Activated CD8-positive, alpha-beta memory T cell treated with anti-CD3 and anti-CD28 coated beads for 36 hours (primary cell): ENCODE data around the gene TRDMT1. TPM values are rescaled to one million over a fixed set of nuclear protein-coding genes. Genes with fewer than 3 reads are reported as not detected.

Source experiments
- CTCF ChIA-PET: fragments of 350-600 bp; sonication (Branson Sonifier 250); formaldehyde crosslinking; loops from one replicate; lab custom pipeline; 2021; ENCODE audit warnings: antibody characterized with exemption; lab: Charles Lee
- POLR2A ChIA-PET: fragments of 350-600 bp; sonication (Branson Sonifier 250); formaldehyde crosslinking; loops from one replicate; lab custom pipeline; 2021; ENCODE audit warnings: antibody characterized with exemption; lab: Charles Lee
- total RNA-seq, 2 experiments: library from RNA; stranded (reverse); gene quantifications; one replicate each; pipeline ENCODE4 v1.2.3, GENCODE V29; 2021

Gene TRDMT1
- total RNA-seq, 2 experiments from 2014 or later = 7.1 to 9.0 TPM

DNA sequence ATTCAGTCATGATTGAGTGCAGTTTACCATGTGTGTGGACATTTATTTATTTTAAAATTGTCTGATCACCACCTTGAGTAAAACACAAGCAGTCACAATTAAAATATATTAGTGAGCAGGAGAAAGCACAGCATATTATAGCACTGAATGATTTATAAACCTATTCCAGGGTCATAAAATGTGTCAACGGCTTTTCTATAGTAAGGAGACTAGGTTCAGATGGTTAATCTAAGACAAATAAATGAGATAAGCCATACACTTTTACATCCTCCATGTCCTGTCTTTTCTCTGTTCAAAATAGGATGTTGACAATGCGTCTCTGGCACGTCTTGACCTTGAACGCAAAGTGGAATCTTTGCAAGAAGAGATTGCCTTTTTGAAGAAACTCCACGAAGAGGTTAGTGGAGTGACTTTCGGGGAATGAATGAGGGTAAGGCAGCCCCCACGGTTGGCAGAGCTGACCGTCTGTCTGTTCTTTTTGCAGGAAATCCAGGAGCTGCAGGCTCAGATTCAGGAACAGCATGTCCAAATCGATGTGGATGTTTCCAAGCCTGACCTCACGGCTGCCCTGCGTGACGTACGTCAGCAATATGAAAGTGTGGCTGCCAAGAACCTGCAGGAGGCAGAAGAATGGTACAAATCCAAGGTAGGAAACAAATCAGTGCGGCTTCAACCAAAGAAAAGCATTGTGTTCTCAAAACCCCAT lies 32.0 kb upstream of the TRDMT1 start:
- ChIA-PET CTCF (interaction anchor here (5.7 kb wide), 1 partner anchor 26 kb away, joined by 22 read pairs; no protein-coding TSS in a partner anchor), POLR2A (interaction anchor here (0.8 kb wide), 1 partner anchor 88 kb away, joined by 5 read pairs; no protein-coding TSS in a partner anchor)

DNA sequence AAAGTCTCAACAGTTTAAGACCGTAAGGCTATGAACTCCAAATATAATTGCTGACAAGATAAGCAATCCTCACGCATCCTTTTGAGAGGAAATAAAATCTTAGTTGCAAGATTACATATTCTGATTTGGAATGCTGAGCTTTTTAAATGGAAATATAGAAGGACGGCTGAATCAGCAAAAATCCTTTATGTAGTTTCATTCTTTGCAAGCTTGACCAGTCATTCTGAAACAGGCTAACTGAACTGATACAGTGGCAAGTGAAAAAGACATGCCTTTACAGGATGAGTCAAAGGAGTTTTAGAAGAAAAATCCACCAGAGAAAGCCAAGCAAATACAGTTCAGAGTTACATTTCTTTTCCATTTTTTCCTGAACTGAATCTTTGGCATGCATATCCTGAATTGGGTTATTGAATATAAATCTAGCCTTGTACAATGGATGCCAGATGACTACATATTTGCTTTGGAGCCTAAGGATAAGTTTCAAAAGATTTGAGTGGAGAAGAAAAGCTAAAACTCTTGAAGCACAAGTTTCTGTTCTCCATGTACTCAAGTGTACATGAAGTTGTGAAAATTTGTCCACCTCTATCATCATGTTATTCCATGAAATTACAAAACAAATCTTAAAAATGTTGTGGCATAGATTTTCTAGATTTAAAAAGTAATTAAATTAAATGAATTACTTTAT lies 30.9 kb upstream of the TRDMT1 start:
- ChIA-PET CTCF (interaction anchor here (0.8 to 5.7 kb wide), 2 partner anchors 10 to 25 kb away, joined by 4 to 22 read pairs; no protein-coding TSS in a partner anchor), POLR2A (interaction anchor here (1.0 kb wide), 1 partner anchor 27 kb away, joined by 5 read pairs; no protein-coding TSS in a partner anchor)

DNA sequence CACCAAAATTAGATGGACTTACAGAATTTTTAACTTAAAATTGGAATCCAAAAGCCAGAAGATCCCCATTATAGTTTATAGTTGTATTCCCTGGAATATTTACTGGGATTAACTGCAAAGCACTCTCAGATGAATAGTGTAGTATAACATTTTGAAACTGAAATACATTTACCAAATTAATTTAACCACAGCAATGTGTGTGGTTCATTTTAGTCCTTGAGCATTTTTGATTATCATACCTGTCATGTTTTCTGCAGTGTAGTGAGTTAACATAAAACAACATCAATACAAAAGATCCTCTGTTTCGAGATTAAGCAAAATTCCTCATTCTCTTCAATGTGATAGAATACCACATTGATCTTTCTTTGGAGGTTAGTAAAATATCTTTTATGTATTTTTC lies 30.3 kb upstream of the TRDMT1 start:
- CTCF ChIA-PET = interaction anchor here (5.7 kb wide), 1 partner anchor 25 kb away, joined by 22 read pairs; no protein-coding TSS in a partner anchor
- POLR2A ChIA-PET = interaction anchor here (1.0 kb wide), 1 partner anchor 26 kb away, joined by 5 read pairs; no protein-coding TSS in a partner anchor

DNA sequence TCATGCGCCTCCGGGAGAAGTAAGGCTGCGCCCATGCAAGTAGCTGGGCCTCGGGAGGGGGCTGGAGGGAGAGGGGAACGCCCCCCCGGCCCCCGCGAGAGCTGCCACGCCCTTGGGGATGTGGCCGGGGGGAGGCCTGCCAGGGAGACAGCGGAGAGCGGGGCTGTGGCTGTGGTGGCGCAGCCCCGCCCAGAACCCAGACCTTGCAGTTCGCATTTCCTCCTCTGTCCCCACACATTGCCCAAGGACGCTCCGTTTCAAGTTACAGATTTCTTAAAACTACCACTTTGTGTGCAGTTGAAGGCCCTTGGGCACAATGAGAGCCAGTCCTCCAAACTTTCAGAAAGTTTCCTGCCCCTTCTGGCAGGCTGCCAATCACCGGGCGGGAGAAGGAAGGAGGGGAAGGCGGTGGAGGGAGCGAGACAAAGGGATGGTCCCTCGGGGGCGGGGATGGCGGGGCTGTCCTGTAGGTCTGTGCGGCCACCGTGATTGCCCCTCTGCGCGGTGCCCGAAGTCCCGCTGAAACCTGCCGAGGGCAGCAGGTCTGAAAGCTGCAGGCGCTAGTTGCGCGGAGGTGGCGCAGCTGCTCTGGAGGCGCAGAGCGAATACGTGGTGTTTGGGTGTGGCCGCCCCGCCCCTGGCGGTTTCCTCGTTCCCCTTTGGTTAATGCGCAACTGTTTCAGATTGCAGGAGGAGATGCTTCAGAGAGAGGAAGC lies 28.7 kb upstream of the TRDMT1 start:
- ChIA-PET CTCF (interaction anchor here (0.8 to 5.7 kb wide), 10 partner anchors 9 to 402 kb away, joined by 3 to 23 read pairs (median 4); partner anchors contain the start of gene TRDMT1), POLR2A (interaction anchor here (0.9 to 3.6 kb wide), 7 partner anchors 23 to 414 kb away, joined by 3 to 29 read pairs (median 8); partner anchors contain the start of genes RSU1, STAM and TRDMT1)

DNA sequence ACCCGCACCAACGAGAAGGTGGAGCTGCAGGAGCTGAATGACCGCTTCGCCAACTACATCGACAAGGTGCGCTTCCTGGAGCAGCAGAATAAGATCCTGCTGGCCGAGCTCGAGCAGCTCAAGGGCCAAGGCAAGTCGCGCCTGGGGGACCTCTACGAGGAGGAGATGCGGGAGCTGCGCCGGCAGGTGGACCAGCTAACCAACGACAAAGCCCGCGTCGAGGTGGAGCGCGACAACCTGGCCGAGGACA lies 28.2 kb upstream of the TRDMT1 start:
- CTCF ChIA-PET = interaction anchor here (1.0 to 5.7 kb wide), 6 partner anchors 14 to 207 kb away, joined by 3 to 23 read pairs (median 4); partner anchors contain the start of gene TRDMT1
- POLR2A ChIA-PET = interaction anchor here (0.9 to 3.6 kb wide), 7 partner anchors 23 to 414 kb away, joined by 3 to 29 read pairs (median 8); partner anchors contain the start of genes RSU1, STAM and TRDMT1

DNA sequence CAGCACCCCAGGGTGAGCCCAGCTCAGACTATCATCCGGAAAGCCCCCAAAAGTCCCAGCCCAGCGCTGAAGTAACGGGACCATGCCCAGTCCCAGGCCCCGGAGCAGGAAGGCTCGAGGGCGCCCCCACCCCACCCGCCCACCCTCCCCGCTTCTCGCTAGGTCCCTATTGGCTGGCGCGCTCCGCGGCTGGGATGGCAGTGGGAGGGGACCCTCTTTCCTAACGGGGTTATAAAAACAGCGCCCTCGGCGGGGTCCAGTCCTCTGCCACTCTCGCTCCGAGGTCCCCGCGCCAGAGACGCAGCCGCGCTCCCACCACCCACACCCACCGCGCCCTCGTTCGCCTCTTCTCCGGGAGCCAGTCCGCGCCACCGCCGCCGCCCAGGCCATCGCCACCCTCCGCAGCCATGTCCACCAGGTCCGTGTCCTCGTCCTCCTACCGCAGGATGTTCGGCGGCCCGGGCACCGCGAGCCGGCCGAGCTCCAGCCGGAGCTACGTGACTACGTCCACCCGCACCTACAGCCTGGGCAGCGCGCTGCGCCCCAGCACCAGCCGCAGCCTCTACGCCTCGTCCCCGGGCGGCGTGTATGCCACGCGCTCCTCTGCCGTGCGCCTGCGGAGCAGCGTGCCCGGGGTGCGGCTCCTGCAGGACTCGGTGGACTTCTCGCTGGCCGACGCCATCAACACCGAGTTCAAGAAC lies 27.7 kb upstream of the TRDMT1 start:
- POLR2A ChIA-PET = interaction anchor here (0.5 to 3.6 kb wide), 8 partner anchors 13 to 415 kb away, joined by 4 to 29 read pairs (median 8); partner anchors contain the start of genes RSU1, STAM and TRDMT1
- CTCF ChIA-PET = interaction anchor here (1.2 to 5.7 kb wide), 6 partner anchors 13 to 207 kb away, joined by 3 to 23 read pairs (median 4); partner anchors contain the start of gene TRDMT1

DNA sequence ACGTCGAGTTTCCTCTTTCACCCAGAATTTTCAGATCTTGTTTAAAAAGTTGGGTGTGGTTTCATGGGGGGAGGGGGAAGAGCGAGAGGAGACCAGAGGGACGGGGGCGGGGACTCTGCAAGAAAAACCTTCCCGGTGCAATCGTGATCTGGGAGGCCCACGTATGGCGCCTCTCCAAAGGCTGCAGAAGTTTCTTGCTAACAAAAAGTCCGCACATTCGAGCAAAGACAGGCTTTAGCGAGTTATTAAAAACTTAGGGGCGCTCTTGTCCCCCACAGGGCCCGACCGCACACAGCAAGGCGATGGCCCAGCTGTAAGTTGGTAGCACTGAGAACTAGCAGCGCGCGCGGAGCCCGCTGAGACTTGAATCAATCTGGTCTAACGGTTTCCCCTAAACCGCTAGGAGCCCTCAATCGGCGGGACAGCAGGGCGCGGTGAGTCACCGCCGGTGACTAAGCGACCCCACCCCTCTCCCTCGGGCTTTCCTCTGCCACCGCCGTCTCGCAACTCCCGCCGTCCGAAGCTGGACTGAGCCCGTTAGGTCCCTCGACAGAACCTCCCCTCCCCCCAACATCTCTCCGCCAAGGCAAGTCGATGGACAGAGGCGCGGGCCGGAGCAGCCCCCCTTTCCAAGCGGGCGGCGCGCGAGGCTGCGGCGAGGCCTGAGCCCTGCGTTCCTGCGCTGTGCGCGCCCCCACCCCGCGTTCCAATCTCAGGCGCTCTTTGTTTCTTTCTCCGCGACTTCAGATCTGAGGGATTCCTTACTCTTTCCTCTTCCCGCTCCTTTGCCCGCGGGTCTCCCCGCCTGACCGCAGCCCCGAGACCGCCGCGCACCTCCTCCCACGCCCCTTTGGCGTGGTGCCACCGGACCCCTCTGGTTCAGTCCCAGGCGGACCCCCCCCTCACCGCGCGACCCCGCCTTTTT lies 26.9 kb upstream of the TRDMT1 start, which contains the start of gene VIM:
TSS of gene VIM (plus strand) at position 151 of the 925 bp plus-strand sequence. CDS start 1,182 bp downstream, outside the sequence.
- ChIA-PET POLR2A (interaction anchor here (0.5 to 3.6 kb wide), 8 partner anchors 13 to 411 kb away, joined by 3 to 29 read pairs (median 6); partner anchors contain the start of genes RSU1 and TRDMT1), CTCF (interaction anchor here (0.7 to 5.7 kb wide), 4 partner anchors 21 to 417 kb away, joined by 3 to 23 read pairs (median 12); partner anchors contain the start of gene TRDMT1)

DNA sequence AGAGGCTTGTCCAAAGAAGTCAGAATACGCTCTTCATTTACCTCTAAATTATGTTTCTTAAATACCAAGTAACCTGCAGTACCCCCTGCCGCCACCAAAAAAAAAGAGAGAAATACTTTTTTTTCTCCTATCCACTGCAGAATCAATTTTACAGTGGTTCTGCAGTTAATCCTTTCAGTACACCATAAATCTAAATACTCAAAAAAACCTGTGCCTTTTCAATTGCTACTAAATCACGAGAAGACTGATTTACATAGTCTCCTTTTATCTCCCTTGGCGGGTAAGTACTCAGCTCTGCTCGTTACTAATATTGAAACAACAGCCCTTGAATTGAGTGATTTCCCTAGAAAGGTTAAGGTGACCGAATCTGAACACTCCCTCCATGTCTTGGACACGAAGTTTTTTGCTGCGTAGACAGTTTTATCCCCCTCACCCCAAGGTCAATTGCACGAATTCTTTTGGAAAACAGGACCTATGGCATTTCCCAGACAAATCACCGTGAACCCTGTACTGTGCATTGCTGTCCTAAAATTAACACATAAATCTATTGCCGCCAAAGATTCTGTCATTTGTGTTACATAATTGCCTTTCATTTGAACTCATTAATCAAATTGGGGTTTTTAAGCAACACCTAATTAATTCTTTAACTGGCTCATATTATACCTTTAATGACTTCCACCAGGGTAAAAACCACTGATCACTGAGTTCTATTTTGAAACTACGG lies 26.1 kb upstream of the TRDMT1 start:
- ChIA-PET CTCF (interaction anchor here (0.7 to 3.8 kb wide), 3 partner anchors 26 to 416 kb away, joined by 3 to 23 read pairs (median 3); partner anchors contain the start of gene TRDMT1), POLR2A (interaction anchor here (0.7 to 3.1 kb wide), 3 partner anchors 12 to 410 kb away, joined by 3 to 17 read pairs (median 5); partner anchors contain the start of gene RSU1)

DNA sequence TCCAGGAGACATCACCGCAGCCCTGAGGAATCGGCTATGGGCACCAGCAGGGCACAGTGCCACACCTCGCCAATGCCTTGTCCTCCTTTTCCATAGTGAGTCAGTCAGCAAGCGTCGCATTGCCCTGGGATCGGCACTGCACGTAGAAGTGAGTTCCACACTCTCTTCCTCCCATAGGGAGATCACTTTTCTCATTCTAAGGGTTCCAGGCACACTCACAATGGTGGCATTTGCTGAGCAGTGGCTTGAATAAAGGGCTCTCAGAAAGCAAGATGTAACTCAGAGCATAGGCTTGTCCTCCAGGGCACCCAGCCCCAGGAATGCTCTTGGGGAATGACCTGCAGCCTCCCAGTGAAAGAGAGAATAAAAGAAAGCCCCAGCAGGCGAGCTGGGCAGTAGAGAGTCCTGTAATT lies 25.4 kb upstream of the TRDMT1 start:
- POLR2A ChIA-PET = no interaction called here
- CTCF ChIA-PET = interaction anchor here (3.8 kb wide), 1 partner anchor 25 kb away, joined by 23 read pairs; the partner anchor contains the start of gene TRDMT1

DNA sequence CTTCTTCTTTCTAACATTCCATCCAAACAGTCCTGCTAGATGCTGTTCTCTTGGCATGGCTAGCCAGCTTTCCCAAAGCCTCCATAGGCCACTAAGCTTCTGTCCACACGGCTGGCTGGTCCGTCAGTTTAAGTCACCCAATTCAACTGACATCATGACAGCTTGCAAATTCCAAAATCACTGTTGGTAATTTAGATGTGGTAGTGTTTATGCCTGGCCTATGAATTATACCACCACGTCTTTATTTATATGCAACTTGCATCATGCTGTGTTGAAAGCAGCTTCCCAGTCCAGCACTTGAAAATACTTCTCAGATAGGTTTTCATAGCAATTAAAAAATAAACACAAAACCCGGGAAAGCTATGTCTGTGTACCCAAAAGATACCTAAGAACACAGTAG lies 24.3 kb upstream of the TRDMT1 start:
- ChIA-PET CTCF (no interaction called here), POLR2A (no interaction called here)

DNA sequence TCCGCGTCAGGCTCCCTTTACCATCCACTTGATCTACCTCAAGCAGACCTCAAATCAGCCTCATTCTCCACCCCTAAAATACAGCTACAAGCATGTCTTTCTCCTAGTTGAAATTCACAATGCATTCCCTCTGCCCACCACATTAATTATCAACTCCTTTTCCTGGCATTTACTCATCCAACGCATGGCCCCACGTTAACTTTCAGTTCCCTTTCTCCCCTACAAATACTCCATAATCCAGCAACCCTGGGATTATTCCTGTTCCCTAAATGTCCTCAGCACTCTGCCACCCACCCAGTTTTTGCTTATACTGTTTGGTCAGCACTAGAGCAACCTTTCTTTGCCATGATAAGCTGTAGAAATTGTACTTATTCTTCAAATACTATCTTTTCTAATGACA lies 20.9 kb upstream of the TRDMT1 start:
- ChIA-PET CTCF (interaction anchor here (0.6 kb wide), 1 partner anchor 783 kb away, joined by 3 read pairs; no protein-coding TSS in a partner anchor), POLR2A (no interaction called here)

DNA sequence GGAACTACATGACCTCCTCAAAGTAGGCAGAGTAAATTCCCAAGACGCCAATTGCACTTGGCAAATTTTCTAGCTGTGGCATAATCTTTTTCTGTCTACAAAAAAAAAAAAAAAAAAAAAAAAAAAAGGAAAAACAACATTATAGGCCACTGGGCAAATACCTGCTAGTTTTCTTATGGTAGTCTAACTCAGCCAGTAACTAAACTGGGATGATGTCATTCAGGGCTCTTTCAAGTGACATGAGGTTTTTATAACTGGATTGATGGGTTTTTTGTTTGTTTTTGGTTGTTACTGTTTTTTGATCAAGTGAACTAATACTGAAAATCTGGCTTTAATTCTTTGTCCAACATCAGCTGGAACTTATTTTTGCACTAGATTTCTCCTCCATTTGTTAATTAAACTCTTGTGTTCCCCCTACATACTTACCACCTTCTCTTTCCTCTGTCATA lies 19.2 kb upstream of the TRDMT1 start:
- ChIA-PET POLR2A (no interaction called here), CTCF (interaction anchor here (1.3 kb wide), 1 partner anchor 10 kb away, joined by 3 read pairs; no protein-coding TSS in a partner anchor)

DNA sequence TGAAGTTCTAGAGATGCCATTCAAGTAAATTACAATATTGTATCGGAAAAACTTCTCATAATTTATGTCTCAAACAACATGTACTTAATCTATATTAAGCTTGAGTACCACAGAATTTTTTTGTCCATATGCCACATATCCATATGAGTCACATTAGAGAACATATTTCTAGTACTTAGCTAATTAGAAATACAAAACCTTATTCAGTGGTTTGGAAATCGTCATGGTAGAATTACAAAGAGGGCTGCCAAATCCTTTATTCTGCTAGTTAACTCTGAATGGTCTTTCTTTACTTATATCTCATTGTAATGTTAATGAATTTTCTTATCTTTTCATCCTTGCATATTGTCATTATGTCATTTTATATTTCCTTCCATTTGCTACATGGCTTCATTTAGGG lies 17.6 kb upstream of the TRDMT1 start:
- POLR2A ChIA-PET = no interaction called here

DNA sequence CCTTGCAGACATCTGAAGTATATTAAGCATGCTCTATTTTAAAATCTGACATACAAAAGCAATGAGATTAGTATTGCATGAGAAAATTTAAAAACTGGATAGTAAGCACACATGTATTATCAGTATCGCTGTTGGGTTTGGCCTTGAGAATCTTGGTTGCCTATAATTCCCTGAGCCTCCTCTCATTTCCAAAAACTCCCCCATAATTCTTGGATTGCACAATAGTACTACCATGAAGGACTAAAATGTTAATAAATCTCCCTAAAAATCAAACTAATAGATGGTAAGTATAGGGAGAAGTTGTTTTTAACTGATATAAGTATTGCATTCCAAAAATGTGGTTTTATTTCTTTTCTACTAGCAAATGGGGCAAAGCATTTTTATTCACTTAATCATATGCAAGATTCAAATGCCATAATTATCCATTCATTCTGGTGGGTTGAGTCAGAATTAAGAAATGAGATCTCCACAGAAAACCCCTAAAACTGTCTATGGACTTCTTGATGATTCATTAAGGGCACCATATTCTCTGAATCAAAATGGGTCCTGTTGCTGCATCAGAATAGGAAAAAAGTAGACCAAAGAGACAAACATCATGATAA lies 16.3 kb upstream of the TRDMT1 start:
- ChIA-PET POLR2A (no interaction called here), CTCF (no interaction called here)

More for the DNA sequence above, 17.6 kb upstream of the TRDMT1 start:
- CTCF ChIA-PET = interaction anchor here (1.2 kb wide), 1 partner anchor 18 kb away, joined by 3 read pairs; the partner anchor contains the start of gene TRDMT1

DNA sequence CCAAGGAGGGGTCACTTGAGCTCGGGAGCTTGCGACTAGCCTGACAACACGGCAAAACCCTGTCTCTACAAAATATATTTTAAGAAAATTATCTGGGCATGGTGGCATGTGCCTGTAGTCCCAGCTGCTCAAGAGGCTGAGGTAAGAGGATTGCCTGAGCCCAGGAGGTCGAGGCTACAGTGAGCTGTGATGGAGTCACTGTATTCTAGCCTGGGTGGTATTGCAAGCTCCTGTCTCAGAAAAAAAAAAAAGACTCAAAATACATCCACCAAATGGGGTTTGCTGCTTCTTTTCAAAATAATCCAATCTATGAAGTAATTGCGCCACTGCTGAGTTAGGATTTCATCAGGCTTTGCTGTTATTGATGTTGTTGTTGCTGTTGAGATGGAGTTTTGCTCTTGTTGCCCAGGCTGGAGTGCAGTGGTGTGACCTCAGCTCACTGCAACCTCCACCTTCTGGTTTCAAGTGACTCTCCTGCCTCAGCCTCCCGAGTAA lies 15.5 kb upstream of the TRDMT1 start:
- POLR2A ChIA-PET = interaction anchor here (1.0 kb wide), 1 partner anchor 16 kb away, joined by 3 read pairs; the partner anchor contains the start of gene TRDMT1
- CTCF ChIA-PET = no interaction called here
